CD1c-positive myeloid dendritic cell (primary cell): ENCODE measurements around the gene MDM2.
"Not testable (repeated sequence)": the region's sequence is repeated elsewhere in the genome, so short reads cannot be mapped to it uniquely, and the experiment has no call there.

Source experiments
- DNase-seq: peaks from one replicate; pipeline ENCODE4 v3.0.0-alpha.2; 2016; ENCODE audit errors: extremely low spot score

The MDM2 gene

GRCh38 chr12:68805592-68806120 is 2.3 kb upstream of the MDM2 start:
- no peak for DNase-seq

- no peak for DNase-seq
Observed at GRCh38 chr12:68806488-68807237, 1.3 kb upstream of the MDM2 start.

GRCh38 chr12:68807274-68807575 is 752 bp upstream of the MDM2 start:
- DNase-seq = not testable (repeated sequence)

GRCh38 chr12:68808388-68809189 is 612 bp downstream of the MDM2 start:
- DNase-seq = peak; percentile 90

GRCh38 chr12:68809190-68810026 is 1.4 kb downstream of the MDM2 start:
- no peak for DNase-seq

GRCh38 chr12:68810027-68810389 is 2.0 kb downstream of the MDM2 start:
- not testable (repeated sequence) for DNase-seq

GRCh38 chr12:68811573-68811972 is 3.6 kb downstream of the MDM2 start:
- DNase-seq = not testable (repeated sequence)

- no peak for DNase-seq
Observed at GRCh38 chr12:68812553-68813241, 4.7 kb downstream of the MDM2 start.

- DNase-seq = no peak
Observed at GRCh38 chr12:68813242-68813593, 5.2 kb downstream of the MDM2 start.

GRCh38 chr12:68814490-68815231 is 6.7 kb downstream of the MDM2 start:
- DNase-seq = no peak

GRCh38 chr12:68815232-68815927 is 7.4 kb downstream of the MDM2 start:
- no peak for DNase-seq

GRCh38 chr12:68815928-68816800 is 8.2 kb downstream of the MDM2 start:
- no peak for DNase-seq

- not testable (repeated sequence) for DNase-seq
Observed at GRCh38 chr12:68819481-68819880, 11.5 kb downstream of the MDM2 start.

GRCh38 chr12:68821357-68822188 is 13.6 kb downstream of the MDM2 start:
- DNase-seq = no peak

GRCh38 chr12:68823696-68824095 is 15.7 kb downstream of the MDM2 start:
- no peak for DNase-seq

GRCh38 chr12:68824131-68824530 is 16.2 kb downstream of the MDM2 start:
- no peak for DNase-seq

GRCh38 chr12:68824597-68825250 is 16.7 kb downstream of the MDM2 start:
- no peak for DNase-seq
